Forelimb muscle (tissue), 1 donor: ENCODE data around the gene UCHL1. TPM values are rescaled to one million over a fixed set of nuclear protein-coding genes. Genes with fewer than 3 reads are reported as not detected.
"Not testable (repeated sequence)": the region's sequence is repeated elsewhere in the genome, so short reads cannot be mapped to it uniquely, and the experiment has no call there.

Source experiments
- DNase-seq: peaks from one replicate; pipeline ENCODE4 v3.0.0-alpha.2; 2013; ENCODE audit warnings: low read depth
- polyA plus RNA-seq: library from polyadenylated mRNA; unstranded; fragments of 120-200 nt; gene quantifications from one replicate; pipeline ENCODE4 v1.2.1, GENCODE V29; 2013; ENCODE audit not compliant: insufficient read length

UCHL1 gene
- polyA plus RNA-seq, 1 donor, result 17.6 TPM

DNA sequence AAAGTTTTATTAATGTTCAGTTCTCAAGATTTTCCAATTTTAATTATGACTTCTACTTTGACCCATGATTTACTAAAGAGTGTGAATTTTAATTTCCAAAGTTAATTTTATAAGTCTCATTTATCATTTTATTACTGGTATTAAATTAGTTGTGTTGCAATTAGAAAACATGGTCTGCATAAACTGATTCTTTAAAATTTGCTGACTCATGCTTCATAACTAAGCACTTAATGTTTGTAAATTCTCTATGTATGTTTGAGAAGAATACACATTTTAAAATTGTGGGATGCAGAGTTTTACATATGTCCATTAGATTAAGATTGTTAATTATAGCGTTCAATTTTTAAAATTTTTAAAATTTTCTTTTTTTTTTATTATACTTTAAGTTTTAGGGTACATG lies 20.2 kb upstream of the UCHL1 start:
- no peak for DNase-seq

- no peak for DNase-seq
Observed at GRCh38 chr4:41241919-41242318, 14.8 kb upstream of the UCHL1 start.

DNA sequence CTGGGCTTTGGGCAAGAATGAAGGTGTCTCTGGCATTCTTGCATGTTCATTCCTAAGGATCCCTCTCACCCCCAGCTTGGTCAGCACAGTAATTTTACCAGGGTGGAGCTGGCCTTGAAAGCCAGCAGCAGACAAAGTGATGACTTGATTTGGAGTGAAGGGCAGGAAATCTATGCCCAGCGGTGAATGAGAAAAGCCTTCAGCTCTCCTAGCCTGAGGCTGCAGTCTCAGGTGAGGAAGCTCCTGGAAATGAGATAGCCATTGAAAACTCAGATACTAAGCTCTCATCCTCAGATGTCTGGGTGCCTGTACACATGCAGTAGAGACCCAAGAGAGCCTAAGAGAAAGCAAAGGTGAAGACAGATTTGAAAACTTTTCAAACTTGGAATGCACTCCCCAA lies 10.7 kb upstream of the UCHL1 start:
- no peak for DNase-seq

- DNase-seq, result no peak
Observed at GRCh38 chr4:41256131-41256739, 493 bp upstream of the UCHL1 start.

GRCh38 chr4:41257257-41257901 lies 651 bp downstream of the UCHL1 start:
- no peak for DNase-seq

- no peak for DNase-seq
Observed at GRCh38 chr4:41257906-41258305, 1.2 kb downstream of the UCHL1 start.

DNA sequence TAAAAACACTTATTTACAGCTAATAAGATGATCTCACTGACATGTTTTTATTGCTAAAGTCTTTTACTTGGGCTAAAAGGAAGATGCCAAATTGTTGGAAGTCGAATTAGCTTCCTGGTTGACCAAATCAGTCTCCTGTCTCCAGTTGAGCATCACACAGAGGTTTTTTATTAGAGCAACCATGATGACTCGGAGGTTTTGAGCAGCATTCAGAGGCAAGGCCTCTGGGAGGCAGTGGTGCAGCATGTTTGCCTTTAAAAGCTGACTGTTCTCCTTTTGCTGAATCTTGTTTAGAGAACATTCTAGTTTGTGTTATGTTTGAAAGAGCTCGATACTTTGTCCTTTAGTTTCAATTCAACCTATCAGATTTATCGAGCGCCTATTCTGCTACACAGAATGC lies 2.1 kb downstream of the UCHL1 start:
- no peak for DNase-seq

- no peak for DNase-seq
Observed at GRCh38 chr4:41260116-41260733, 3.5 kb downstream of the UCHL1 start.

DNA sequence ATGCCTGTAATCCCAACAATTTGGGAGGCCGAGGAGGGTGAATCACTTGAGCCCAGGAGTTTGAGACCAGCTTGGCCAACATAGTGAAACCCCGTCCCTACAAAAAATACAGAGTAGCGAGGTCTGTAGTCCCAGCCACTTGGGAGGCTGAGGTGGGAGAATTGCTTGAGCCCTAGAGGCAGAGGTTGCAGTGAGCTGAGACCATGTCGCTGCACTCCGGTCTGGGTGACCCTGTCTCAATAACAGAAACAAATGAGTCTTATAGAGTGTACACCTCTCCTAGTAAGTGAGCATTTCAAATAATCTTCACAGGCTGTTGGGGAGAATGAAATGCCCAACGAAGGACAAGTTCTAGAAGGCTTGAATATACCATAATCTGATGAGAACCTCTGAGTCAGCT lies 5.5 kb downstream of the UCHL1 start:
- DNase-seq, result no peak

DNA sequence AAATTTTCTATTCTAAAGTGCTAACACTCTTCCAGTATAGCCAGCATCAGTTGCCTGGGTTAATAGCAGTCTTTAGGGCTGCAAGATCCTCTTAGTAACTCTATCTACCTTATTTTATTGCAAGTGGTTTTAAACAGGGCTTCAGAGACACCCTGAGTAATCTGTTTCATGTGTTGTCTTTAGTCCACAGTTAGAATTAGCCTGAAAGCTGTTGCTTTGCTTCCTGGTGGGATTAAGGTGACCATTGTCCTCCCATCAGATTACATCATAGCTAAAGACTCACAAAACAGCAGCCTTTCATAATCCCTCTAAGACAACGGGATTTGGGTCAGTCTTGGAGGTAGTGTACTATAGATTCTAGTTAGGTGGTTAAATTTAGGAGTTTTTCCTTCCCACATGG lies 7.5 kb downstream of the UCHL1 start:
- DNase-seq, result no peak

DNA sequence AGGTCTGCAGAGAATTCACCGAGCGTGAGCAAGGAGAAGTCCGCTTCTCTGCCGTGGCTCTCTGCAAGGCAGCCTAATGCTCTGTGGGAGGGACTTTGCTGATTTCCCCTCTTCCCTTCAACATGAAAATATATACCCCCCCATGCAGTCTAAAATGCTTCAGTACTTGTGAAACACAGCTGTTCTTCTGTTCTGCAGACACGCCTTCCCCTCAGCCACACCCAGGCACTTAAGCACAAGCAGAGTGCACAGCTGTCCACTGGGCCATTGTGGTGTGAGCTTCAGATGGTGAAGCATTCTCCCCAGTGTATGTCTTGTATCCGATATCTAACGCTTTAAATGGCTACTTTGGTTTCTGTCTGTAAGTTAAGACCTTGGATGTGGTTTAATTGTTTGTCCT lies 11.3 kb downstream of the UCHL1 start:
- no peak for DNase-seq

- DNase-seq, result no peak
Observed at GRCh38 chr4:41268721-41269517, 12.2 kb downstream of the UCHL1 start.

DNA sequence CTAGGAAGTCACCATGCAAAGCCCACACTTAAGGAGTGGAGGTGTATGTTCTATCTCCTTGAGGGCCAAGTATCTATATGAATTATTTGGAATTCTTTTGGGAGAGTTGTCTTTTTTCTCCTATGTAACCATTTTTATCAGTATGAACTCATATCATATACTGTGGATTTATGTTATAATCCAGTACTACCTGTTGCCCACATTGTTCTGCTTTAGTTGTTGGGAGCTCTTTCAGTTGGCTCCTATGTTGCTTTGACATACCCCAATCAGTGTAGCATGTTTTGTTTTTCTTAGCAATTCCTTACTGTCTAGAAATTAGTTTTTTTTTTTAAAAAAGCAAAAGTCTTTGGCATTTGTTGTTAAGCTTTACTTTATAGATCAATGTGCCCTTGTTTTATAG lies 13.0 kb downstream of the UCHL1 start:
- DNase-seq, result no peak

GRCh38 chr4:41275931-41276330 lies 19.2 kb downstream of the UCHL1 start:
- DNase-seq, result not testable (repeated sequence)

DNA sequence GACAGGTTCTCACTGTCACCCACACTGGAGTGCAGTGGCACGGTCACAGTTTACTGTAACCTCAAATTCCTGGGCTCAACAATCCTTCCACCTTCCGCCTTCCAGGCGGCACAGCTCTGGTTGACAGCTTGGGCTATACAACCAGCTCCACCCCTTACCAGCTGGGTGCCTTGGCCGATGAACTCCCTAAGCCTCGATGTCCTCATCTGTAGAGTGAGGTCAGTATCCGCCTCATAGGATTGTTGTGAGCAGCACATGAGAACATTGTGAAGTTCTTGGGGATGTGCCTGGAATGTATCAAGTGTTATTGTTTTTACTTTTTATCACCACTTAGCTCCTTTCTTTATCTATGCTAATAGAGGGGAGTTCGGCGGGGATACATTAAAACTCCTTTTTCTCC lies 23.3 kb downstream of the UCHL1 start:
- DNase-seq, result no peak

DNA sequence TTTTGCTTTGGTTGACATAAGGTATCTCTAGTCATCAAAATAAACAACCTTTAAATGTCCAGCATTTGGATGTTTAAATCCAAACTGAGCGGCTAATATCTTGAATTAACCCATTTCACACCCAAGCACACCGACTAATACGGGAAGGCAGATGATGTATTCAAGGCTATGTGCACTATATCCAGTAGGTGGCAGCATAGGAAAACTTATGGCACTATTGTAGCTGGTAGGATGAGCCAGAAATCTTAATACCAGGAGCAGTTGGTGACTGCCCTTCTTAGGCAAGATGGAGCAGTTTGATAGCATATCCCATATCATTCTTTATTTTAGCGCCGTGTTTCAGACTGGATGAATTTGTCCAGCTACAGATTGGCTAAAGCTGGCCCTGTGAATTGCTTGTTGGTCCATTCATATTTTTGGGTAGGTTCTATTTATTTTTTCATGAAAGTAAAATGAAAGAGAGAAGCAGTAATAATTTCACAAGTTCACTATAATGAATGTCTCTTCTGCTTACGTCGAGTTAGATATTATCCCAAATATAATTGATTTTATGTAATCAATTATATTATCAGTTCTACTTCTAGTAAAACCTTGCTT lies 24.4 kb downstream of the UCHL1 start:
- peak; percentile 46 for DNase-seq

- no peak for DNase-seq
Observed at GRCh38 chr4:41282366-41282765, 25.6 kb downstream of the UCHL1 start.

GRCh38 chr4:41285202-41285863 lies 28.6 kb downstream of the UCHL1 start:
- no peak for DNase-seq

DNA sequence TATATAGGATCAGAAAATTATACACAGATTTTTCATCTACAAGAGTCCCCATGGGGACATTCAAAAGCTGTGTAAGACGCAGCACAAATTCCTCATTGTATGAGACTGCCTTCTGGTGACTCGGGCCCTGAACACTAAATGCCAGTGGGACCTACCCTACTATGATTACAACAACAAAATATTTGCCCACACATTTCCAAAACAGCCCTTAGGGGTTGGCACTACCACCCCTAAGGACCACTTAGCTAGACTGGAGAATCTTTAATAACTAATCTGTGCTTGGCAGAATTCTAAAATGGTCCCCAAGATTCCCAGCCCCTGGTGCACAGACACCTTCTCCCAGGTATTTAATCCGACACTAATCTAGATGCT lies 29.1 kb downstream of the UCHL1 start:
- no peak for DNase-seq

- DNase-seq, result no peak
Observed at GRCh38 chr4:41287005-41287404, 30.3 kb downstream of the UCHL1 start.

DNA sequence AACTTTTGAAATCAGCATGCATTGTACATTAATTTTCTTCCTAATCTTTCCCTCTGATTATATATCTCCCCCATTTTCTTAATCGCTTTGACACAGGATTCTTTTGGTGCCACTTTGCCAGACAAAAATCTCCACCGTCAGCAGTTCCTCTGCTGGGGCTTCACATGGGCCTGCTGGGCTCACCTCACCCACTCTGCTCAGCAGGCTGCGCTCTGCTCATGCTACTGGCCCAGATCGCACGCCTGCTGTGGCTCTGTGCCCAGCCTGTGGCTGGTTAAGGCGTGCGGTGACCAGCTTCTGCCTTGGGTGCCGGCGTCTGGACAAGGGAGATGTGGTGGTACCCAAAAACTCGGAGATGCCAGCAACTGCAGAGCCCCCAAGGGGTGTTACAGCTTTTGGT lies 31.1 kb downstream of the UCHL1 start:
- no peak for DNase-seq

DNA sequence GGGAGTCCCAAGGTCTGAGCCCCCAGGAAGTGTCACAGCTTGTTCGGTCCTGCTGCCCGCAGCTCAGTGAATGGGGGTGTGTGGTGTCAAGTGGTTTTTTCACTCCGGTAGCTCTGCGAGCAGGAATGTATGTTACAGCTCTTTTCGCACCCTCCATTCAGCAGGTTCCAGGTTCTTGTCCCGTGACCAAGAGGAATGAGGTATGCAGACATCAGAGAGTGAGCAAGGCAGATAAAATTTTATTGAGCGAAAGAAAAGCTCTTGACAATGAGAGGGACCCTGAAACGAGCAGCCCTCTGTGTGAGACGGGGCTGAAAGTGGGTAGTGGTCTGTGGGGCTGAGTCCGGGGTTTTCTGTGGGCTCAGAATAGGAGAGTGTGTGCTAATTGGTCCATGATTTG lies 31.5 kb downstream of the UCHL1 start:
- no peak for DNase-seq
